Kidney epithelial cell (primary cell): ENCODE data around the gene LCAT. TPM values are rescaled to one million over a fixed set of nuclear protein-coding genes. Genes with fewer than 3 reads are reported as not detected.
"Not testable (repeated sequence)": the region's sequence is repeated elsewhere in the genome, so short reads cannot be mapped to it uniquely, and the experiment has no call there.

Experiments
- DNase-seq: peaks from one replicate; pipeline ENCODE4 v3.0.0-alpha.2; 2010; ENCODE audit warnings: low read depth
- H3K27me3 ChIP-seq: 2 replicates; pipeline ENCODE4 v1.6.0; 2011; ENCODE audit warnings: low read length; ENCODE audit not compliant: control insufficient read depth, insufficient read depth
- H3K36me3 ChIP-seq: 2 replicates; pipeline ENCODE4 v1.5.1; 2011; ENCODE audit warnings: low read length; ENCODE audit not compliant: control insufficient read depth, insufficient read depth
- H3K4me3 ChIP-seq: 2 replicates; pipeline ENCODE4 v1.5.1; 2011; ENCODE audit warnings: low read depth, mild to moderate bottlenecking, control low read depth, low read length
- CTCF ChIP-seq: IDR thresholded peaks from 2 replicates; pipeline ENCODE4 v1.5.1; 2011; ENCODE audit warnings: mild to moderate bottlenecking, moderate library complexity, low read length, control low read depth, inconsistent platforms; ENCODE audit not compliant: insufficient read depth, poor library complexity, severe bottlenecking
- total RNA-seq: library from RNA; depleted of rRNA; stranded (reverse); fragments of >200 nt; gene quantifications from 2 replicates; pipeline ENCODE4 v1.2.3, GENCODE V29; 2015

LCAT gene
- total RNA-seq, 1 donor from 2014 or later = 3.7 TPM

DNA sequence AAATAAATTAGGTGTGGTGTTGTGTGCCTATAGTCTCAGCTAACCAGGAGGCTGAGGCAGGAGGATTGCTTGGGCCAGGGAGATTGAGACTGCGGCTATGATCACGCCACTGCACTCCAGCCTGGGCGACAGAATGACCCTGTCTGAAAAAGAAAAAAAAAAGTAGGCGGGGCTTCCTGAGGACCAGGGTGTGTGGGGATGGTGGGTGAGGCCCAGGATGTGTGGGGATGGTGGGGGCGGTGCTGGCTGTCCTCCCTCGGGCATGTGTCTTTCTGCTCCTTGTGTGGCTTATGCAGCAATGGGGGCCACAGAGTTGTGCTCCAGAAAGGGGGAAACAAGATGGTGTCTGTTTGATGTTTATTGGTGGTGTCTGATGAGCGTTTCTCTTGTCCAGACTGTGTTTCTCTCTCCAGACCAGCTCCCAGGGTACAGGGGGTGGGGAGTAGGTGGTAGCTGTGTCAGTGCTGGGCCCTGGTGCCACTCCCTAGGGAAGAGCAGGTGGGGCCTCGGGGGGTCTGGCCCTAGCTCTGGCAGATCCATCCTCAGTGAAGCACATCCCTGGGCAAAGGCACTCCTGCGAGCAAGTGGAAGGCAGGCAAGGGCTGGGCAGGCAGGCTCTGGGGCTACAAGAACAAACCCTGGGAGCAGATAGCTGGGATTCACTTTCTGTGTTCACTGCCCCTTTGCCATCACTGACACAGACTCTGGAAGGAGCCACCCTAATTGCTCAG is 2.3 kb downstream of the LCAT start:
- DNase-seq = no peak
- Histone ChIP-seq H3K36me3 (peaks cover 1% of the 10 kb centered on the region), H3K27me3 (no peaks in the 10 kb centered on the region), H3K4me3 (no peak overlapping the region)
- no peak for TF ChIP-seq CTCF

DNA sequence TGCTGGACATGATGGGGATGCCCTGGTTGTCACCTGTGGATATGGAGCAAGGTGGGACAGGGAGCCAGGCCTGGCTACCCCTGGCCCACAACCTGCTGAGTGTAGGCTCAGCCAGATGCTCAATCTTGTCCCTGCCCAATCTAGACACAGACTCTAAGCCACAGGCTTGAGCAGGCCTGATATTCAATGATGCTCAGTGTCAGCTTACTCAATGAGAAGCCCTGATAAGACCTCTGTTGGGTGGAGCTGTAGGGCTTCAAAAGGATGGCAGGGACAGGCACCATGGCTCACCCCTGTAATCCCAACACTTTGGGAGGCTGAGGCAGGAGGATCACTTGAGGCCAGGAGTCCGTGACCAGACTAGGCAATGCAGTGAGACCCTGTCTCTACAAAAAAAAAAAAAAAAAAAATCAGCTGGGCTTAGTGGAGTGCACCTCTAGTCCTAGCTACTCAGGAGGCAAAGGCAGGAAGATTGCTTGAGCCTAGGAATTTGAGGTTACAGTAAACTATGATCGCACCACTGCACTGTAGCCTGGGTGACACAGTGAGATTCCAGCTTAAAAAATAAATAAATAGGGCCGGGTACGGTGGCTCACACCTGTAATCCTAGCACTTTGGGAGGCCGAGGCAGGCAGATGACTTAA is 3.4 kb downstream of the LCAT start:
- DNase-seq = no peak
- Histone ChIP-seq H3K4me3 (no peak overlapping the region), H3K36me3 (no peaks in the 10 kb centered on the region), H3K27me3 (no peaks in the 10 kb centered on the region)
- no peak for TF ChIP-seq CTCF

GRCh38 chr16:67939507-67940445 is 4.1 kb downstream of the LCAT start:
- Histone ChIP-seq H3K27me3 (no peaks in the 10 kb centered on the region), H3K36me3 (no peaks in the 10 kb centered on the region), H3K4me3 (no peak overlapping the region)
- no peak for TF ChIP-seq CTCF
- DNase-seq = no peak

GRCh38 chr16:67937713-67938112 is 6.2 kb downstream of the LCAT start:
- not testable (repeated sequence) for H3K4me3 ChIP-seq, H3K36me3 ChIP-seq, H3K27me3 ChIP-seq, DNase-seq

- DNase-seq = no peak
- no peak for TF ChIP-seq CTCF
- H3K27me3 ChIP-seq = no peaks in the 10 kb centered on the region
- no peaks in the 10 kb centered on the region for H3K36me3 ChIP-seq
- H3K4me3 ChIP-seq = peak overlapping the region; percentile 85
These were observed 6.9 kb downstream of the LCAT start for GRCh38 chr16:67936880-67937605.
